Fibroblast of lung (primary cell): Measurements from ENCODE around the gene ADIPOQ.

ENCODE experiments used
- CTCF ChIP-seq, 2 donors: IDR thresholded peaks in 1 of 2; conservative IDR thresholded peaks in 1 of 2; 1 replicate in 1 of 2; 2 replicates in 1 of 2; pipeline ENCODE4 v1.5.1; 2011 to 2012; ENCODE audit warnings: low read length in 2 of 2, control low read depth in 1 of 2, inconsistent platforms in 1 of 2, low read depth in 1 of 2, mild to moderate bottlenecking in 1 of 2
- EZH2 ChIP-seq: IDR thresholded peaks from 2 replicates; pipeline ENCODE4 v1.5.1; 2012; ENCODE audit warnings: low read length, control low read depth, mild to moderate bottlenecking; ENCODE audit errors: missing control alignments

GRCh38 chr3:186871403-186871924 is 29.0 kb downstream of the ADIPOQ start:
- TF ChIP-seq CTCF (conservative IDR thresholded peaks at IDR 0.05 in 1 of 2, IDR thresholded peaks at IDR 0.05 in 1 of 2; ENCODE audit: low read depth in 1 of 2, low read length in 2 of 2) (no peak), EZH2 (no peak)
